ENCODE results near the gene ZNF865.

ZNF865 gene

GRCh38 chr19:55648585-55649267, 43.3 kb downstream of the ZNF865 start:
- peak; percentile 34 for ATAC-seq
- TF ChIP-seq ARNTL (CRISPR knock-in tag; IDR thresholded peaks at IDR 0.05; ENCODE audit: borderline replicate concordance, low read depth), result no peak

DNA sequence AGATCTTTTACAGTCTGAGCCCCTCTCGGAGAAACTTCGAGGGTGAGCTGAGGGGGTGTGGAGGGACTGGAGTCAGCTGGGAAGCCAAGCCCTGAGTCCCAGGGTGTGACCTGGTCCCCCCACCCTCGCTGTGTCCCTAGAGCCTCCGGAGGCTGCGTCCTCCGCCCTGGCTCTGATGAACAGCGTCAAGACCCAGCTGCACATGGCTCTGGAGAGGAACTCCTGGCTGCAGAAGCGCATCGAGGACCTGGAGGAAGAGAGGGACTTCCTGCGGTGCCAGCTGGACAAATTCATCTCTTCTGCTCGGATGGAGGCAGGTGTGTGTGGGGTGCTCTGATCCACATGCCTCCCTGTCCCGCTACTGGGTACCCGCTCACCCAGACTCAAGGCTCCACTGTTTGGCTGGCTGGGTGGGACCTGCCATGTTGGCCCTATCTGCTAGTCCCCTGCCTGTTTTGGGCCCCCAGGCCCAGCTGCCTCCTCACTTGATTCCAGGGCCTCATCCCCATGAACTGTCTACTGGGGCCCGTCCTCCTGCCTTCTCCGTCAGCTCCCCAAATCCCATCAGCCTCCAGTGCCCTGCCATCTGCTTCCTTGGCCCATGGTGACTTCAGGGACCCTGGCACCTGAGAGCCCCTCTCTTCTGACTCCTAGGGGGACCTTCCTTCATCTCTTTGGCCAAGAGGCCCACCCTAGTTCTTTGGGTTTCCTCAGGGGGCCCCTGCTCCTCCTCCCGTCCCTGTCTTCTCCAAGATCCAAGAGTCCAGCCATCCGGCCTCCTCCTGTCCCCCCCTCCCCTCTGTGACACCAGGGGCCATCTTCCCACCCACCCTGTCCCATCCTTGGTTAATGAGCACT, 44.0 kb downstream of the ZNF865 start:
- TF ChIP-seq TCF4 (CRISPR knock-in tag; IDR thresholded peaks at IDR 0.05; ENCODE audit: borderline replicate concordance), result no peak
- no peak for TF ChIP-seq OSR1 (CRISPR knock-in tag; IDR thresholded peaks at IDR 0.05)
- no peak for TF ChIP-seq ZFP3 (CRISPR knock-in tag; IDR thresholded peaks at IDR 0.05)
- TF ChIP-seq ZNF565 (CRISPR knock-in tag; conservative IDR thresholded peaks at IDR 0.05; ENCODE audit: low read depth), result no peak
- TF ChIP-seq, protein P1, sequence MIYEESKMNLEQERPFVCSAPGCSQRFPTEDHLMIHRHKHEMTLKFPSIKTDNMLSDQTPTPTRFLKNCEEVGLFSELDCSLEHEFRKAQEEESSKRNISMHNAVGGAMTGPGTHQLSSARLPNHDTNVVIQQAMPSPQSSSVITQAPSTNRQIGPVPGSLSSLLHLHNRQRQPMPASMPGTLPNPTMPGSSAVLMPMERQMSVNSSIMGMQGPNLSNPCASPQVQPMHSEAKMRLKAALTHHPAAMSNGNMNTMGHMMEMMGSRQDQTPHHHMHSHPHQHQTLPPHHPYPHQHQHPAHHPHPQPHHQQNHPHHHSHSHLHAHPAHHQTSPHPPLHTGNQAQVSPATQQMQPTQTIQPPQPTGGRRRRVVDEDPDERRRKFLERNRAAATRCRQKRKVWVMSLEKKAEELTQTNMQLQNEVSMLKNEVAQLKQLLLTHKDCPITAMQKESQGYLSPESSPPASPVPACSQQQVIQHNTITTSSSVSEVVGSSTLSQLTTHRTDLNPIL (CRISPR knock-in tag; IDR thresholded peaks at IDR 0.05; ENCODE audit: low read depth), result no peak
- no peak for TF ChIP-seq ZNF8 (CRISPR knock-in tag; IDR thresholded peaks at IDR 0.05)
- no peak for TF ChIP-seq CSDC2 (CRISPR knock-in tag; IDR thresholded peaks at IDR 0.05)
- no peak for TF ChIP-seq POU6F1 (CRISPR knock-in tag; IDR thresholded peaks at IDR 0.05; ENCODE audit: borderline replicate concordance, low read depth)

GRCh38 chr19:55650126-55650557, 44.7 kb downstream of the ZNF865 start:
- no peak for TF ChIP-seq ZNF8 (CRISPR knock-in tag; IDR thresholded peaks at IDR 0.05)
- TF ChIP-seq CSDC2 (CRISPR knock-in tag; IDR thresholded peaks at IDR 0.05), result no peak
- TF ChIP-seq, protein P1 (CRISPR knock-in tag; IDR thresholded peaks at IDR 0.05; ENCODE audit: low read depth), result no peak
- no peak for TF ChIP-seq ESRRG (CRISPR knock-in tag; IDR thresholded peaks at IDR 0.05)
- TF ChIP-seq PPARA (CRISPR knock-in tag; IDR thresholded peaks at IDR 0.05; ENCODE audit: borderline replicate concordance), result no peak
- no peak for TF ChIP-seq ZC3H10 (CRISPR knock-in tag; IDR thresholded peaks at IDR 0.05)
- no peak for TF ChIP-seq ZNF70 (CRISPR knock-in tag; IDR thresholded peaks at IDR 0.05)
- TF ChIP-seq TSHZ2 (CRISPR knock-in tag; IDR thresholded peaks at IDR 0.05), result no peak
- ATAC-seq, result no peak

More for the DNA sequence above, 44.0 kb downstream of the ZNF865 start:
- ATAC-seq, result no peak

DNA sequence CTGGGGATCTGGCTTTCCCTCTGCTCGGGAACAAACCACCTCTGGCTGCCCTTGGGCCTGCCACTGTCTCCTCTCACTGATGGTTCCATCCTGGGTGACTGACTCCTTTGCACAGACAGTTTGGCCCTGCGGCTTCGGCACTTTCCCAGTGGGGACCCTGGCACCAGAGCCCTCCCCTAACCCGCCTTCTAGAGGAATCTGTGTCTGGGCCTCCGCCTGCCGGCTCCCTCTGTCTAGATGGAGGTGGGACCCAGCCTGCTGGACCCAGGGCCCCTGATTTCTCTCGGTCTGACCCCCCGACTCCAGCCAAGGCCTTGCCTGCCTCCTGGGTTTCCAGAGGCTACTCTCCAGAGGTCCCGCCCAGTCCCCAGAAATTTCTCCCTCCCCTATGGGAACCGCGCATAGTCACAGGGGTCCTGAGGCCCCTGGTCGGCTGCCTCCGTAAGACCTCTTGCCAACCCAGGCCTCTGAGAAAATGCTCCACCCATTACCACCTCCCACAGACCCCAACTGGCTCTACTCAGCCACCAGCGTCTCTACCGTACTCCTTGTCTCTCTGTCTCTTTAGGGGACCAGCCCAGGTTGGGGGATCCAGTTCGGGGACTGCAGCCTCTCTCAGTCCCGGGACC, 45.3 kb downstream of the ZNF865 start:
- no peak for ATAC-seq
- no peak for TF ChIP-seq ZC3H10 (CRISPR knock-in tag; IDR thresholded peaks at IDR 0.05)
- TF ChIP-seq ESRRG (CRISPR knock-in tag; IDR thresholded peaks at IDR 0.05), result no peak
- TF ChIP-seq ZNF70 (CRISPR knock-in tag; IDR thresholded peaks at IDR 0.05), result no peak
- TF ChIP-seq CSDC2 (CRISPR knock-in tag; IDR thresholded peaks at IDR 0.05), result no peak

DNA sequence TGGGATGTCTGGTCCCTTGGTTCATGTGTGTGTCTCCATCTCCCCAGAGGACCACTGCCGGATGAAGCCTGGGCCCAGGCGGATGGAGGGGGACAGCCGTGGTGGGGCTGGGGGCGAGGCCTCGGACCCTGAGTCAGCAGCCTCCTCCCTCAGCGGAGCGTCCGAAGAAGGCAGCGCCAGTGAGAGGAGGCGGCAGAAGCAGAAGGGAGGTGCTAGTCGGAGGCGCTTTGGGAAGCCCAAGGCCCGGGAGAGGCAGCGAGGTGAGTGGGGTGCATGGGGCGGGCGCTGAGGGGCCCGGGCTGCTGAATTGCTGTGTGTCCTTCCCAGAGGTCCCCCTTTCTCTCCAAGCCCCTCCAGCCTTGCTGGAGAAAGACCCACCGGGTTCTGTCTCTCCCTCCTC, 45.8 kb downstream of the ZNF865 start:
- ATAC-seq, result no peak
- TF ChIP-seq ZNF8 (CRISPR knock-in tag; IDR thresholded peaks at IDR 0.05) (no peak), TCF4 (CRISPR knock-in tag; IDR thresholded peaks at IDR 0.05; ENCODE audit: borderline replicate concordance) (no peak), ZFP3 (CRISPR knock-in tag; IDR thresholded peaks at IDR 0.05) (no peak), OSR1 (CRISPR knock-in tag; IDR thresholded peaks at IDR 0.05) (no peak), ZFP30 (CRISPR knock-in tag; IDR thresholded peaks at IDR 0.05) (no peak), ZNF70 (CRISPR knock-in tag; IDR thresholded peaks at IDR 0.05) (no peak), RARB (CRISPR knock-in tag; IDR thresholded peaks at IDR 0.05) (no peak), SNAI2 (CRISPR knock-in tag; IDR thresholded peaks at IDR 0.05) (no peak), PPARA (CRISPR knock-in tag; IDR thresholded peaks at IDR 0.05; ENCODE audit: borderline replicate concordance) (no peak), GLIS3 (CRISPR knock-in tag; IDR thresholded peaks at IDR 0.05) (no peak), TSHZ2 (CRISPR knock-in tag; IDR thresholded peaks at IDR 0.05) (no peak)
- TF ChIP-seq, protein P2, sequence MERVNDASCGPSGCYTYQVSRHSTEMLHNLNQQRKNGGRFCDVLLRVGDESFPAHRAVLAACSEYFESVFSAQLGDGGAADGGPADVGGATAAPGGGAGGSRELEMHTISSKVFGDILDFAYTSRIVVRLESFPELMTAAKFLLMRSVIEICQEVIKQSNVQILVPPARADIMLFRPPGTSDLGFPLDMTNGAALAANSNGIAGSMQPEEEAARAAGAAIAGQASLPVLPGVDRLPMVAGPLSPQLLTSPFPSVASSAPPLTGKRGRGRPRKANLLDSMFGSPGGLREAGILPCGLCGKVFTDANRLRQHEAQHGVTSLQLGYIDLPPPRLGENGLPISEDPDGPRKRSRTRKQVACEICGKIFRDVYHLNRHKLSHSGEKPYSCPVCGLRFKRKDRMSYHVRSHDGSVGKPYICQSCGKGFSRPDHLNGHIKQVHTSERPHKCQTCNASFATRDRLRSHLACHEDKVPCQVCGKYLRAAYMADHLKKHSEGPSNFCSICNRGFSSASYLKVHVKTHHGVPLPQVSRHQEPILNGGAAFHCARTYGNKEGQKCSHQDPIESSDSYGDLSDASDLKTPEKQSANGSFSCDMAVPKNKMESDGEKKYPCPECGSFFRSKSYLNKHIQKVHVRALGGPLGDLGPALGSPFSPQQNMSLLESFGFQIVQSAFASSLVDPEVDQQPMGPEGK (CRISPR knock-in tag; IDR thresholded peaks at IDR 0.05; ENCODE audit: borderline replicate concordance), result no peak
